Ishikawa (cell line): ENCODE measurements around the gene HNF1A.

Experiments
- CEBPB ChIP-seq: IDR thresholded peaks from 2 replicates; pipeline ENCODE4 v1.6.1; 2012
- CREB1 ChIP-seq: IDR thresholded peaks from 2 replicates; pipeline ENCODE4 v1.6.1; 2012; ENCODE audit warnings: low read depth
- EGR1 ChIP-seq: IDR thresholded peaks from 2 replicates; pipeline ENCODE4 v1.6.1; 2012
- EP300 ChIP-seq: IDR thresholded peaks from 2 replicates; pipeline ENCODE4 v1.6.1; 2012; ENCODE audit warnings: borderline replicate concordance
- FOXM1 ChIP-seq: IDR thresholded peaks from 2 replicates; pipeline ENCODE4 v1.6.1; 2012; ENCODE audit warnings: low read depth, borderline replicate concordance
- NFIC ChIP-seq: IDR thresholded peaks from 2 replicates; pipeline ENCODE4 v1.6.1; 2012
- RAD21 ChIP-seq: IDR thresholded peaks from 2 replicates; pipeline ENCODE4 v1.6.1; 2012; ENCODE audit warnings: low read depth
- TAF1 ChIP-seq: IDR thresholded peaks from 2 replicates; pipeline ENCODE4 v1.6.1; 2012; ENCODE audit warnings: low read depth, mild to moderate bottlenecking
- TCF12 ChIP-seq: IDR thresholded peaks from 2 replicates; pipeline ENCODE4 v1.6.1; 2012; ENCODE audit warnings: low read depth
- TEAD4 ChIP-seq: IDR thresholded peaks from 2 replicates; pipeline ENCODE4 v1.6.1; 2012
- YY1 ChIP-seq: IDR thresholded peaks from 2 replicates; pipeline ENCODE4 v1.6.1; 2012; ENCODE audit warnings: low read depth
- ZBTB7A ChIP-seq: IDR thresholded peaks from 2 replicates; pipeline ENCODE4 v1.6.1; 2012; ENCODE audit warnings: low read depth
- TF ChIP-seq, protein P1 (sequence below): IDR thresholded peaks from 2 replicates; pipeline ENCODE4 v1.6.1; 2012
- TF ChIP-seq, protein P2 (sequence below): IDR thresholded peaks from 2 replicates; pipeline ENCODE4 v1.6.1; 2012
- TF ChIP-seq, protein P3 (sequence below): IDR thresholded peaks from 2 replicates; pipeline ENCODE4 v1.6.1; 2012; ENCODE audit warnings: low read depth, mild to moderate bottlenecking

The HNF1A gene

DNA sequence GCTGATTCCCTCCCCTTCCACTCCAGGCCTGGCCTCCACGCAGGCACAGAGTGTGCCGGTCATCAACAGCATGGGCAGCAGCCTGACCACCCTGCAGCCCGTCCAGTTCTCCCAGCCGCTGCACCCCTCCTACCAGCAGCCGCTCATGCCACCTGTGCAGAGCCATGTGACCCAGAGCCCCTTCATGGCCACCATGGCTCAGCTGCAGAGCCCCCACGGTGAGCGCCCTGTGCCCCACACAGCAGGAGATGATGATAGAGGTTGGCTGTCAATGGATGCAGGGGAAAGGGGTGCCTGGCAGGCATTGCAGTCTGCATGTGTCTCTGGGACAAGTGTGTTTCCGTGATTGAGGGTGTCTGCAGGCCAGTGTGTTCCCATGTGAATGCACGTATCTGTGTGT lies 19.1 kb downstream of the HNF1A start:
- TF ChIP-seq ZBTB7A: no peak
- no peak for TF ChIP-seq YY1
- no peak for TF ChIP-seq EGR1
- no peak for TF ChIP-seq FOXM1
- TF ChIP-seq, protein P1, sequence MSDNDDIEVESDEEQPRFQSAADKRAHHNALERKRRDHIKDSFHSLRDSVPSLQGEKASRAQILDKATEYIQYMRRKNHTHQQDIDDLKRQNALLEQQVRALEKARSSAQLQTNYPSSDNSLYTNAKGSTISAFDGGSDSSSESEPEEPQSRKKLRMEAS: no peak
- no peak for TF ChIP-seq CEBPB
- no peak for TF ChIP-seq RAD21
- TF ChIP-seq, protein P2, sequence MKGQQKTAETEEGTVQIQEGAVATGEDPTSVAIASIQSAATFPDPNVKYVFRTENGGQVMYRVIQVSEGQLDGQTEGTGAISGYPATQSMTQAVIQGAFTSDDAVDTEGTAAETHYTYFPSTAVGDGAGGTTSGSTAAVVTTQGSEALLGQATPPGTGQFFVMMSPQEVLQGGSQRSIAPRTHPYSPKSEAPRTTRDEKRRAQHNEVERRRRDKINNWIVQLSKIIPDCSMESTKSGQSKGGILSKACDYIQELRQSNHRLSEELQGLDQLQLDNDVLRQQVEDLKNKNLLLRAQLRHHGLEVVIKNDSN: no peak
- no peak for TF ChIP-seq EP300
- TF ChIP-seq TEAD4: no peak
- TF ChIP-seq CREB1: no peak
- no peak for TF ChIP-seq TCF12
- no peak for TF ChIP-seq NFIC
- TF ChIP-seq TAF1: no peak
- TF ChIP-seq, protein P3, sequence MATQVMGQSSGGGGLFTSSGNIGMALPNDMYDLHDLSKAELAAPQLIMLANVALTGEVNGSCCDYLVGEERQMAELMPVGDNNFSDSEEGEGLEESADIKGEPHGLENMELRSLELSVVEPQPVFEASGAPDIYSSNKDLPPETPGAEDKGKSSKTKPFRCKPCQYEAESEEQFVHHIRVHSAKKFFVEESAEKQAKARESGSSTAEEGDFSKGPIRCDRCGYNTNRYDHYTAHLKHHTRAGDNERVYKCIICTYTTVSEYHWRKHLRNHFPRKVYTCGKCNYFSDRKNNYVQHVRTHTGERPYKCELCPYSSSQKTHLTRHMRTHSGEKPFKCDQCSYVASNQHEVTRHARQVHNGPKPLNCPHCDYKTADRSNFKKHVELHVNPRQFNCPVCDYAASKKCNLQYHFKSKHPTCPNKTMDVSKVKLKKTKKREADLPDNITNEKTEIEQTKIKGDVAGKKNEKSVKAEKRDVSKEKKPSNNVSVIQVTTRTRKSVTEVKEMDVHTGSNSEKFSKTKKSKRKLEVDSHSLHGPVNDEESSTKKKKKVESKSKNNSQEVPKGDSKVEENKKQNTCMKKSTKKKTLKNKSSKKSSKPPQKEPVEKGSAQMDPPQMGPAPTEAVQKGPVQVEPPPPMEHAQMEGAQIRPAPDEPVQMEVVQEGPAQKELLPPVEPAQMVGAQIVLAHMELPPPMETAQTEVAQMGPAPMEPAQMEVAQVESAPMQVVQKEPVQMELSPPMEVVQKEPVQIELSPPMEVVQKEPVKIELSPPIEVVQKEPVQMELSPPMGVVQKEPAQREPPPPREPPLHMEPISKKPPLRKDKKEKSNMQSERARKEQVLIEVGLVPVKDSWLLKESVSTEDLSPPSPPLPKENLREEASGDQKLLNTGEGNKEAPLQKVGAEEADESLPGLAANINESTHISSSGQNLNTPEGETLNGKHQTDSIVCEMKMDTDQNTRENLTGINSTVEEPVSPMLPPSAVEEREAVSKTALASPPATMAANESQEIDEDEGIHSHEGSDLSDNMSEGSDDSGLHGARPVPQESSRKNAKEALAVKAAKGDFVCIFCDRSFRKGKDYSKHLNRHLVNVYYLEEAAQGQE: no peak

DNA sequence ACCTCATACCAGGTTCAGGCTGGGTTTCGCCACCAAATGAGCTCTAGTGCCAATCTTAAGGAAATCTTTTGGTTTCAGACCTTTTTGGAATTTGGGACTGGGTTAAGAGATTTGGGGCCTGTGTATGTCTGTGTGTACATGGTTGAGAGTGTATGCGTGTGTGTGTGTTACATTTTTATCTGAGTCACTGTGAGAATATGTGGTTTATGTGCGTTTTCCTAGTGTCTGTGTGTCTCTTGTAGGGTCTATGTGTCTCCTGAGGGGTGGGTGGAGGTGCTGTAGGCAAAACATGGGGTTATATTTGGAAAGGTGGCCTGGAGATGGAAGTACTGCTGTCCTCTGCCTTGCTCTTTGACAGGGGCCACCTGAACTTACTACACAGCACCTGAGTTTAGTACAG lies 20.1 kb downstream of the HNF1A start:
- TF ChIP-seq, protein P1: no peak
- no peak for TF ChIP-seq RAD21
- no peak for TF ChIP-seq TEAD4
- TF ChIP-seq NFIC: no peak
- TF ChIP-seq, protein P3: no peak
- TF ChIP-seq CEBPB: no peak

DNA sequence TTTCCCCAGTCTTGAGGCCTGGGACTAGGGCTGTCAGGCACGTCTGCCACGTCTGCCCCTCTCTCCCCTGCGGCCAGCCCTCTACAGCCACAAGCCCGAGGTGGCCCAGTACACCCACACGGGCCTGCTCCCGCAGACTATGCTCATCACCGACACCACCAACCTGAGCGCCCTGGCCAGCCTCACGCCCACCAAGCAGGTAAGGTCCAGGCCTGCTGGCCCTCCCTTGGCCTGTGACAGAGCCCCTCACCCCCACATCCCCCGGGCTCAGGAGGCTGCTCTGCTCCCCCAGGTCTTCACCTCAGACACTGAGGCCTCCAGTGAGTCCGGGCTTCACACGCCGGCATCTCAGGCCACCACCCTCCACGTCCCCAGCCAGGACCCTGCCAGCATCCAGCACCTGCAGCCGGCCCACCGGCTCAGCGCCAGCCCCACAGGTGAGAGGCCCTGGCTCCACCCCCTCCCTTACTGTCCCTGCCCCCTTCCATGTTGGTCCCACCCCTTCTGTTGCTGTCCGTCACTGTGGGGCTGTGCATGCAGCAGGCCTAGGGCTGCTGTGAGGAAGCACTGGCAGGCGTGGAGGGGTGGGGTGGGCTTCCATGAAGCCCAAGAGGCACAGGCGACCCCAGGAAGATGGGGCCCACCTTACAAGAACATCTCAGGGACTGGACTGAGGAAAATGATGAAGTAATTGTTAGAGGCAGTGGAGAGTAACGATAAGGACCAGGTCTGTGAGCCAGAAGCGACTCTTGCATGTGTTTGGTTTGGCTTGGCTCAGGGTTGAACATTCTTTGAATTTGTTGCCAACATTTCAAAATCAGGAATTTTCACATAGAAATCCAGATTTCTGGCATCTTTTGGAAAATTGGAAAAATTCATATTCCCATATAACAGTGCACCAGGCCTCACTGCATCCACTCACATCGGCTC lies 21.1 kb downstream of the HNF1A start:
- no peak for TF ChIP-seq TCF12
- TF ChIP-seq YY1: no peak
- no peak for TF ChIP-seq ZBTB7A
- TF ChIP-seq, protein P3: no peak
- TF ChIP-seq CREB1: no peak
- TF ChIP-seq, protein P2: no peak
- no peak for TF ChIP-seq RAD21
- no peak for TF ChIP-seq TEAD4
- no peak for TF ChIP-seq EGR1
- no peak for TF ChIP-seq EP300

DNA sequence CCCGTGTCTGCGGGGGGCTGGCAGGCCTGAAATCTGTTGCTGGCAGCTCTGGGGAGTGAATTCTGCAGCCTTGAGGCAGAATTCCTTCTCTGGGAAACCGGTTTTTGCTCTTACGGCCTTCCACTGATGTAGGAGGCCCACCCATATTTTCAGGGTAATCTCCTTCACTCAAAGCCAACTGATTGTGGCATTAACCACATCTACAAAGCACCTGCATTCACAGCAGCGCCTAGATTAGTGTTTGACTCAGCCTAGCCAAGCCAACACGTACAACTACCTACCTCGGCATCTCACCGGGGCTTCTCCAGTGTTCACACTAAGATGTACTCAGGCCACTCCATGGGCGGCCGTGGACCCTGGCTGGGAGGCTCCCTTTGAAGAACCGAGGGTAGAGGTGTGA lies 22.2 kb downstream of the HNF1A start:
- TF ChIP-seq TCF12: no peak
- no peak for TF ChIP-seq FOXM1
- TF ChIP-seq EP300: no peak
- TF ChIP-seq ZBTB7A: no peak
- TF ChIP-seq NFIC: no peak
- TF ChIP-seq YY1: no peak
- TF ChIP-seq, protein P2: no peak
- TF ChIP-seq RAD21: no peak
- TF ChIP-seq, protein P1: no peak
- TF ChIP-seq CEBPB: no peak
- no peak for TF ChIP-seq TAF1
- no peak for TF ChIP-seq EGR1
- TF ChIP-seq CREB1: no peak
- TF ChIP-seq, protein P3: no peak
- no peak for TF ChIP-seq TEAD4
